Psoas muscle (tissue), 8 donors: ENCODE data around the gene TBC1D4. TPM values are rescaled to one million over a fixed set of nuclear protein-coding genes. Genes with fewer than 3 reads are reported as not detected.
"Not testable (repeated sequence)": the region's sequence is repeated elsewhere in the genome, so short reads cannot be mapped to it uniquely, and the experiment has no call there.

ENCODE experiments used
- ATAC-seq, 4 donors: fragments of 200-7000 bp; cut with Tn5 transposase; one replicate each; pipeline ENCODE4 v1.9.1; 2020; ENCODE audit warnings: moderate library complexity in 3 of 4, mild to moderate bottlenecking in 2 of 4
- DNase-seq, 2 donors: peaks; one replicate each; pipeline ENCODE4 v3.0.0-alpha.2; 2020
- H3K27ac ChIP-seq: fragments of 200-600 bp; one replicate; pipeline ENCODE4 v1.8.0; 2022
- H3K27me3 ChIP-seq, 3 donors: fragments of 200-600 bp in 1 of 3; one replicate each; pipeline versions ENCODE4 v1.6.1 to v1.8.0; 2013 to 2022; ENCODE audit warnings: low read length in 2 of 3, mild to moderate bottlenecking in 2 of 3, moderate library complexity in 1 of 3; ENCODE audit not compliant: insufficient read depth in 3 of 3
- H3K36me3 ChIP-seq, 2 donors: fragments of 200-600 bp in 1 of 2; one replicate each; pipeline versions ENCODE4 v1.6.1 to v1.8.0; 2013 to 2022; ENCODE audit warnings: low read depth in 1 of 2, mild to moderate bottlenecking in 1 of 2, moderate library complexity in 1 of 2; ENCODE audit not compliant: insufficient read depth in 1 of 2
- H3K4me1 ChIP-seq: fragments of 200-600 bp; one replicate; pipeline ENCODE4 v1.8.0; 2022
- H3K4me3 ChIP-seq: fragments of 200-600 bp; one replicate; pipeline ENCODE4 v1.8.0; 2022; ENCODE audit warnings: mild to moderate bottlenecking
- H3K9me3 ChIP-seq: fragments of 200-600 bp; one replicate; pipeline ENCODE4 v1.8.0; 2022
- WGBS, 3 donors: extraction: QIAGEN DNeasy Blood & Tissue Kit; methylation state at CpG; one replicate each; pipeline versions ENCODE4 v1.1.6 to v1.1.7; 2013; 5-methylcytosine and 5-hydroxymethylcytosine counted together
- intact Hi-C, 2 donors: fragments of 100-400 bp; cut with DNase I; formaldehyde crosslinking; loops; one replicate each; pipeline versions ENCODE4 v1.11.0 to v1.14.2; 2022
- polyA plus RNA-seq, 3 donors: library from polyadenylated mRNA; stranded (reverse); fragments of 200-250 nt; gene quantifications; one replicate each; pipeline ENCODE4 v1.2.3, GENCODE V29; 2013
- total RNA-seq, 4 donors: library from RNA; stranded (reverse); fragmentation: NEBNext Ultra II Directional in 2 of 4; extraction: Animal tissue kit (Norgen Biotek cat#: 25700) in 2 of 4; gene quantifications; one replicate each; pipeline versions ENCODE4 v1.2.1 to v1.2.4, GENCODE V29; 2021 to 2023
- TF ChIP-seq, protein P1 (sequence below): fragments of 200-600 bp; IDR thresholded peaks from one replicate; pipeline ENCODE4 v1.8.0; 2022; ENCODE audit warnings: antibody characterized with exemption
- donor health status: healthy with polysubstance abuse.
- donor health status: DM: no; HTN: no; CAD: no; lungs with moderate emphysema.
- donor health status: Bipolar disorder and iron deficiency.
- donor health status: healthy.
- donor health status: DM: yes; HTN: yes; CAD: no.
- donor health status: DM: no; HTN: no; CAD: no.
- donor health status: DM: no; HTN: no; CAD: no.
- donor health status: DM: yes; HTN: yes; CAD: no.

The TBC1D4 gene
- total and polyA plus RNA-seq, 7 donors, result 3.1 to 127 (median 89.9) TPM

- no peaks in the 10 kb centered on the region for H3K36me3 ChIP-seq
- no peak overlapping the region for H3K4me3 ChIP-seq
- no peak overlapping the region for H3K27ac ChIP-seq
- H3K9me3 ChIP-seq, result no peaks in the 10 kb centered on the region
- no peak for ATAC-seq
- 75 to 83% (median 82%) methylated on average over 3 of the region's 3 CpGs for WGBS, 3 donors
- no peak for DNase-seq
- H3K4me1 ChIP-seq, result no peaks in the 10 kb centered on the region
- intact Hi-C loops, result no loop called here
- no peaks in the 10 kb centered on the region for H3K27me3 ChIP-seq
- TF ChIP-seq, protein P1, sequence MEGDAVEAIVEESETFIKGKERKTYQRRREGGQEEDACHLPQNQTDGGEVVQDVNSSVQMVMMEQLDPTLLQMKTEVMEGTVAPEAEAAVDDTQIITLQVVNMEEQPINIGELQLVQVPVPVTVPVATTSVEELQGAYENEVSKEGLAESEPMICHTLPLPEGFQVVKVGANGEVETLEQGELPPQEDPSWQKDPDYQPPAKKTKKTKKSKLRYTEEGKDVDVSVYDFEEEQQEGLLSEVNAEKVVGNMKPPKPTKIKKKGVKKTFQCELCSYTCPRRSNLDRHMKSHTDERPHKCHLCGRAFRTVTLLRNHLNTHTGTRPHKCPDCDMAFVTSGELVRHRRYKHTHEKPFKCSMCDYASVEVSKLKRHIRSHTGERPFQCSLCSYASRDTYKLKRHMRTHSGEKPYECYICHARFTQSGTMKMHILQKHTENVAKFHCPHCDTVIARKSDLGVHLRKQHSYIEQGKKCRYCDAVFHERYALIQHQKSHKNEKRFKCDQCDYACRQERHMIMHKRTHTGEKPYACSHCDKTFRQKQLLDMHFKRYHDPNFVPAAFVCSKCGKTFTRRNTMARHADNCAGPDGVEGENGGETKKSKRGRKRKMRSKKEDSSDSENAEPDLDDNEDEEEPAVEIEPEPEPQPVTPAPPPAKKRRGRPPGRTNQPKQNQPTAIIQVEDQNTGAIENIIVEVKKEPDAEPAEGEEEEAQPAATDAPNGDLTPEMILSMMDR, result no peak
Measured at GRCh38 chr13:75256922-75257321, 225.0 kb downstream of the TBC1D4 start.

DNA sequence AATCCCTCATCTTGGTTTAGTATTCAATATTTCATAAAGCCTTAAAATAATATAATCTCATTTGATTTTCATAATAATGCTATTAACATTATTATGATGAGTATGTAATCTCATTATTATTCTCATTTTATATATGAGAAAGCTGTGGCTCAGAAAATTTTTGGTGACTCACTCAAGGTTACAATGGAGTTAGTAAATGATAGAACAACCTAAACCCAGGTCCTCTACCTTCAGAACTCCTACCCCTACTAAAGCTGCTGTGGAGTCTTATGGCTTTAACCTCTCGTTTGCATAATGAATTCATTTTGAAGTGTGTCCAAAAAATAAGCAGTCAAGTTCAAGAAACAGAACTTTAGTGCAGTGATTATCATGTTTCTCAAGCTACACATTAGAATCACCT lies 226.3 kb downstream of the TBC1D4 start:
- no peak overlapping the region for H3K4me3 ChIP-seq
- no peaks in the 10 kb centered on the region for H3K27me3 ChIP-seq
- no peaks in the 10 kb centered on the region for H3K36me3 ChIP-seq
- H3K27ac ChIP-seq, result no peak overlapping the region
- intact Hi-C loops, result no loop called here
- H3K9me3 ChIP-seq, result no peaks in the 10 kb centered on the region
- H3K4me1 ChIP-seq, result no peaks in the 10 kb centered on the region
- no peak for ATAC-seq
- 48 to 56% (median 50%) methylated on average over 1 of the region's 1 CpG for WGBS, 3 donors
- DNase-seq, result no peak
- TF ChIP-seq, protein P1, result no peak

DNA sequence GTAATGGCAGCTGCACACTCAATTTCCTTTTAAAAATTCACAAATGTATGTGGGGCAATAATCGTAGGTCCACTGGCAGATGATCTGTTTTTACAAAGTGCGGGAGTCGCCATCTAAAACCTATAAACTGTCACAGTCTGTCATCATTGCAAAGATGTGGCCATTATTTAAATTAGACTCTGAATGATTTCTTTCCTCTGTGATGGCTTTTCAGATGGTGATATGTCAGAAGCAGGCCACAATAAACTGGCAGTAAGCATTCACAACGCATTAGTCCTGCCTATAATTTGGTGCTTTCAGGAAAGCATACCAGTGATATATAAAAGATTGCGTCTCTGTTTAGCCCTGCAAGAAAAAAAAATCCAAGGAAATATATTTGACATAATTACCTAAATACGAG lies 226.8 kb downstream of the TBC1D4 start:
- no peak for DNase-seq
- Histone ChIP-seq H3K27me3 (no peaks in the 10 kb centered on the region), H3K9me3 (no peaks in the 10 kb centered on the region), H3K36me3 (no peaks in the 10 kb centered on the region), H3K4me3 (no peak overlapping the region), H3K4me1 (no peaks in the 10 kb centered on the region), H3K27ac (no peak overlapping the region)
- TF ChIP-seq, protein P1, result no peak
- WGBS, 3 donors, result 87 to 92% (median 92%) methylated on average over 6 of the region's 6 CpGs
- no peak for ATAC-seq
- intact Hi-C loops, result no loop called here

DNA sequence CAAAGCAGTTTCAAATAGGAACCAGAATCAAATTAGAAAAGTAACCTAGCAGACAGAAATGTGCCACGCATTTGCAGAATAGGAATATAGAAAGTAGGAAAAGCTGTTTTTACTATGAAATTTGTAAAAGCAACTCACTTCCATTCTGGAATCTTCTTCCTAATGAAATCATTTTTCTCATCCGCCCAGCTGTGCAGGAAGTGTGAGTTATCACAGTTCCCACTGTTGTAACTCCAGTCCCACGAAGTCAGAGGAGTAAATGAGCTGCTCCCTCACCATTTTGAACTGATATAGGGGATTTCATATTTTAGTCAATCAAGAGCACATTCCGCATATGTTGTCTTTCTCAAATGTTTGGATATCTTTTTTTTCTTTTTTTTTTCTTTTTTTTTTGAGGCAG lies 230.8 kb downstream of the TBC1D4 start:
- H3K36me3 ChIP-seq, result no peaks in the 10 kb centered on the region
- DNase-seq (no peak), ATAC-seq (no peak)
- H3K4me3 ChIP-seq, result no peak overlapping the region
- H3K4me1 ChIP-seq, result no peaks in the 10 kb centered on the region
- no peak overlapping the region for H3K27ac ChIP-seq
- 67 to 71% (median 70%) methylated on average over 4 of the region's 4 CpGs for WGBS, 3 donors
- H3K9me3 ChIP-seq, result no peaks in the 10 kb centered on the region
- TF ChIP-seq, protein P1, result no peak
- intact Hi-C loops, result no loop called here
- peaks cover 0 to 2% (median 0%) of the 10 kb centered on the region in 3 donors for H3K27me3 ChIP-seq

GRCh38 chr13:75250526-75251178 lies 231.3 kb downstream of the TBC1D4 start:
- WGBS, 3 donors, result 64 to 84% (median 82%) methylated on average over 7 of the region's 7 CpGs
- intact Hi-C loops, result no loop called here
- Histone ChIP-seq H3K27ac (no peak overlapping the region), H3K36me3 (no peaks in the 10 kb centered on the region), H3K4me1 (no peaks in the 10 kb centered on the region), H3K27me3 (peaks cover 0 to 2% (median 0%) of the 10 kb centered on the region in 3 donors), H3K9me3 (no peaks in the 10 kb centered on the region), H3K4me3 (no peak overlapping the region)
- DNase-seq, result no peak
- TF ChIP-seq, protein P1, result no peak
- ATAC-seq, result no peak

GRCh38 chr13:75245578-75245977 lies 236.4 kb downstream of the TBC1D4 start:
- H3K27ac ChIP-seq, H3K9me3 ChIP-seq, ATAC-seq, DNase-seq, H3K4me1 ChIP-seq, H3K4me3 ChIP-seq, H3K27me3 ChIP-seq, H3K36me3 ChIP-seq, intact Hi-C loops: not testable (repeated sequence)
- 76 to 94% (median 93%) methylated on average over 5 of the region's 5 CpGs for WGBS, 3 donors

DNA sequence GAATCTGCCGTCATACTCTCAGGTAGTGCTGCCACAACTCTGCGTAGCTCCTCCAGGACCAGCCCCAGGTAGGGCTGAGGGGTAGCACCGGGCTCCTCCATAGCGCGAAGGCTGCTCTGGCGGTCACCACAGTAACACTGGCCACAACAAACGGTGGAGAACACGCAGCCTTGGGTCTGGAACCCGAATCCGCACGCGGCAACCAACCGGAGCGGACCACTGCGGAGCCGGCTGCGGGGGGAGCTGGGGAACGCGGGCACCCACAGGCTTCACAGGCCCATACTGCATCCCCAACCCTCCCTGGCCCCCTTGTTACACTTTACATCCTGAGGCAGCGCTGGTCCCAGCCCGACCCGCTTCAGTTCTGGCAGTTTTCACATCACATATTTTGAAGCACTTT lies 241.7 kb downstream of the TBC1D4 start:
- WGBS, 3 donors, result 85 to 87% (median 86%) methylated on average over 21 to 22 of the region's 22 CpGs
- DNase-seq, intact Hi-C loops, H3K27me3 ChIP-seq, H3K4me3 ChIP-seq, H3K9me3 ChIP-seq, ATAC-seq, H3K36me3 ChIP-seq, H3K4me1 ChIP-seq, H3K27ac ChIP-seq: not testable (repeated sequence)
